ENCODE data around the gene YPEL2.

DNA sequence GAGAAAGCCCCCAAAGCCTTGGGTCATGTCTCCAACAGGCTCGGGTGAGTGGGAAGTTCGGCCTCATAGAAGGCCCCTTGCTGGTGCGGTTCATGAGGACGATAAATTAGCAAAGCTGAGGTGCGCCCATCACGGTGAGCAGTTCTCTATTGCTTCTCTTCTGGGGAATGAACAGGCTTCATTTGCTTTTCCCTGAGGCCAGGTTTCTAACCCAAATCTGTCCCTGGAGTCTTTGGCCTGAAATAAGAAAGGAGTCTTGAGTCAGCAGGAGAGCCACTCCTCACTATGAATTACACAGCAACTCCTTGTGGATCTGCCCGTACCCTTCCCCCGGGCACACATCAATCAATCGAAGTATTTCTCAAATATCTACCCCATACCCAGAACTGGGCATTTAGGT lies 94.6 kb downstream of the YPEL2 start:
- TF ChIP-seq, protein P1, sequence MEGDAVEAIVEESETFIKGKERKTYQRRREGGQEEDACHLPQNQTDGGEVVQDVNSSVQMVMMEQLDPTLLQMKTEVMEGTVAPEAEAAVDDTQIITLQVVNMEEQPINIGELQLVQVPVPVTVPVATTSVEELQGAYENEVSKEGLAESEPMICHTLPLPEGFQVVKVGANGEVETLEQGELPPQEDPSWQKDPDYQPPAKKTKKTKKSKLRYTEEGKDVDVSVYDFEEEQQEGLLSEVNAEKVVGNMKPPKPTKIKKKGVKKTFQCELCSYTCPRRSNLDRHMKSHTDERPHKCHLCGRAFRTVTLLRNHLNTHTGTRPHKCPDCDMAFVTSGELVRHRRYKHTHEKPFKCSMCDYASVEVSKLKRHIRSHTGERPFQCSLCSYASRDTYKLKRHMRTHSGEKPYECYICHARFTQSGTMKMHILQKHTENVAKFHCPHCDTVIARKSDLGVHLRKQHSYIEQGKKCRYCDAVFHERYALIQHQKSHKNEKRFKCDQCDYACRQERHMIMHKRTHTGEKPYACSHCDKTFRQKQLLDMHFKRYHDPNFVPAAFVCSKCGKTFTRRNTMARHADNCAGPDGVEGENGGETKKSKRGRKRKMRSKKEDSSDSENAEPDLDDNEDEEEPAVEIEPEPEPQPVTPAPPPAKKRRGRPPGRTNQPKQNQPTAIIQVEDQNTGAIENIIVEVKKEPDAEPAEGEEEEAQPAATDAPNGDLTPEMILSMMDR (IDR thresholded peaks at IDR 0.05 in 2 of 3, conservative IDR thresholded peaks at IDR 0.05 in 1 of 3; ENCODE audit: borderline replicate concordance in 1 of 3, insufficient read depth in 1 of 3, low read depth in 2 of 3, low read length in 2 of 3), result no peak
- TF ChIP-seq, protein P2, sequence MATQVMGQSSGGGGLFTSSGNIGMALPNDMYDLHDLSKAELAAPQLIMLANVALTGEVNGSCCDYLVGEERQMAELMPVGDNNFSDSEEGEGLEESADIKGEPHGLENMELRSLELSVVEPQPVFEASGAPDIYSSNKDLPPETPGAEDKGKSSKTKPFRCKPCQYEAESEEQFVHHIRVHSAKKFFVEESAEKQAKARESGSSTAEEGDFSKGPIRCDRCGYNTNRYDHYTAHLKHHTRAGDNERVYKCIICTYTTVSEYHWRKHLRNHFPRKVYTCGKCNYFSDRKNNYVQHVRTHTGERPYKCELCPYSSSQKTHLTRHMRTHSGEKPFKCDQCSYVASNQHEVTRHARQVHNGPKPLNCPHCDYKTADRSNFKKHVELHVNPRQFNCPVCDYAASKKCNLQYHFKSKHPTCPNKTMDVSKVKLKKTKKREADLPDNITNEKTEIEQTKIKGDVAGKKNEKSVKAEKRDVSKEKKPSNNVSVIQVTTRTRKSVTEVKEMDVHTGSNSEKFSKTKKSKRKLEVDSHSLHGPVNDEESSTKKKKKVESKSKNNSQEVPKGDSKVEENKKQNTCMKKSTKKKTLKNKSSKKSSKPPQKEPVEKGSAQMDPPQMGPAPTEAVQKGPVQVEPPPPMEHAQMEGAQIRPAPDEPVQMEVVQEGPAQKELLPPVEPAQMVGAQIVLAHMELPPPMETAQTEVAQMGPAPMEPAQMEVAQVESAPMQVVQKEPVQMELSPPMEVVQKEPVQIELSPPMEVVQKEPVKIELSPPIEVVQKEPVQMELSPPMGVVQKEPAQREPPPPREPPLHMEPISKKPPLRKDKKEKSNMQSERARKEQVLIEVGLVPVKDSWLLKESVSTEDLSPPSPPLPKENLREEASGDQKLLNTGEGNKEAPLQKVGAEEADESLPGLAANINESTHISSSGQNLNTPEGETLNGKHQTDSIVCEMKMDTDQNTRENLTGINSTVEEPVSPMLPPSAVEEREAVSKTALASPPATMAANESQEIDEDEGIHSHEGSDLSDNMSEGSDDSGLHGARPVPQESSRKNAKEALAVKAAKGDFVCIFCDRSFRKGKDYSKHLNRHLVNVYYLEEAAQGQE (IDR thresholded peaks at IDR 0.05; ENCODE audit: low read depth), result no peak
- no peak for TF ChIP-seq ZNF274 (IDR thresholded peaks at IDR 0.05; ENCODE audit: low read depth, low read length)
- TF ChIP-seq EZH2phosphoT487 (IDR thresholded peaks at IDR 0.05; ENCODE audit: borderline replicate concordance), result no peak

Measured in HCT116 (cell line).